Upper lobe of left lung (tissue), 4 donors: Measurements from ENCODE around the gene RASEF.

Source experiments
- CTCF ChIP-seq, 6 experiments: fragments of 450-650 bp in 4 of 6; fragments of 200-600 bp in 2 of 6; sonication (generic) in 2 of 6; IDR thresholded peaks; one replicate each; pipeline ENCODE4 v1.5.1; 2016 to 2019; ENCODE audit warnings: antibody characterized with exemption in 6 of 6
- EP300 ChIP-seq, 4 donors: sonication (generic); formaldehyde crosslinking; IDR thresholded peaks; one replicate each; pipeline ENCODE4 v1.5.1; 2017; ENCODE audit warnings: antibody characterized with exemption in 4 of 4, control low read depth in 2 of 4
- POLR2A ChIP-seq, 4 donors: fragments of 450-650 bp; IDR thresholded peaks; one replicate each; pipeline ENCODE4 v1.5.1; 2016 to 2017; ENCODE audit warnings: antibody characterized with exemption in 4 of 4, mild to moderate bottlenecking in 2 of 4

- TF ChIP-seq CTCF (IDR thresholded peaks at IDR 0.05) (no peak), EP300 (IDR thresholded peaks at IDR 0.05) (no peak), POLR2A (IDR thresholded peaks at IDR 0.05) (no peak)
Measured at GRCh38 chr9:83047839-83048775, 14.8 kb downstream of the RASEF start.
